GM18868 (cell line): Measurements from ENCODE around the gene CYP1A2.

Experiments used
- ATAC-seq: cut with Tn5 transposase; IDR thresholded peaks from one replicate; pipeline ENCODE4 v1.9.1; 2021; ENCODE audit warnings: mild to moderate bottlenecking, moderate library complexity; ENCODE audit not compliant: unreplicated experiment

CYP1A2 gene

GRCh38 chr15:74788042-74788682 is 39.5 kb downstream of the CYP1A2 start:
- ATAC-seq: no peak

GRCh38 chr15:74788683-74789151 is 40.1 kb downstream of the CYP1A2 start:
- ATAC-seq: no peak

- no peak for ATAC-seq
Observed at GRCh38 chr15:74789171-74789631, 40.6 kb downstream of the CYP1A2 start.

- no peak for ATAC-seq
Observed at GRCh38 chr15:74789741-74790079, 41.1 kb downstream of the CYP1A2 start.

- no peak for ATAC-seq
Observed at GRCh38 chr15:74790080-74790916, 41.7 kb downstream of the CYP1A2 start.

- ATAC-seq: no peak
Observed at GRCh38 chr15:74791007-74791406, 42.4 kb downstream of the CYP1A2 start.

GRCh38 chr15:74791667-74792066 is 43.0 kb downstream of the CYP1A2 start:
- no peak for ATAC-seq

- no peak for ATAC-seq
Observed at GRCh38 chr15:74792227-74793016, 43.8 kb downstream of the CYP1A2 start.

- ATAC-seq: no peak
Observed at GRCh38 chr15:74793135-74794028, 44.7 kb downstream of the CYP1A2 start.

- ATAC-seq: no peak
Observed at GRCh38 chr15:74794248-74794969, 45.8 kb downstream of the CYP1A2 start.

GRCh38 chr15:74794970-74795349 is 46.3 kb downstream of the CYP1A2 start:
- no peak for ATAC-seq

- no peak for ATAC-seq
Observed at GRCh38 chr15:74795966-74796625, 47.5 kb downstream of the CYP1A2 start.

- no peak for ATAC-seq
Observed at GRCh38 chr15:74798388-74799254, 50.0 kb downstream of the CYP1A2 start.

- no peak for ATAC-seq
Observed at GRCh38 chr15:74799255-74799855, 50.7 kb downstream of the CYP1A2 start.

GRCh38 chr15:74799856-74800558 is 51.4 kb downstream of the CYP1A2 start:
- ATAC-seq: peak; percentile 81

- ATAC-seq: no peak
Observed at GRCh38 chr15:74800559-74801094, 52.0 kb downstream of the CYP1A2 start.
